Measurements from ENCODE around the gene GMNC. TPM values are rescaled to one million over a fixed set of nuclear protein-coding genes. Genes with fewer than 3 reads are reported as not detected.

Gene GMNC
- total RNA-seq, 1 donor from 2014 or later = not detected

DNA sequence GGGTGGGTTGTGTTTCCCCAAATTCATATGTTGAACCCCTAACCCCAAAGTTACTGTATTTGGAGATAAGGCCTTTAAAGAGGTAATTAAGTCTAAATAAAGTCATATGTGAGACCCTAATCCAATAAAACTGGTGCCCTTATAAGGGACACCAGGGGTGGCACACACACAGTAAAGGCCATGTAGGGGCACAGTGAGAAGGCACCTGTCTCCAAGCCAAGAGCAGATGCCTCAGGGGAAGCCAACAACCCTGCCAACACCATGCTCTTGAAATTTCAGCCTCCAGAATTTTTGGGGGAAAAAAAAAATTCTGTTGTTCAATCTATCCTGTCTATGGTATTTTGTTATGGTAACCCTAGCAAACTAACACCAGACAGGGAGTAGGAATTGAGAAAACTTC lies 1.5 kb upstream of the GMNC start:
- no peak overlapping the region for H3K4me3 Mint-ChIP-seq
- peaks cover 11% of the 10 kb centered on the region for H3K27me3 Mint-ChIP-seq (ENCODE audit: insufficient read depth, low read depth)
- Histone ChIP-seq H3K4me3 (no peak overlapping the region), H3K9ac (no peak overlapping the region), H2AFZ (replicated peaks) (no peak overlapping the region), H3F3A (ENCODE audit: low read depth) (no peaks in the 10 kb centered on the region), H3K4me1 (no peaks in the 10 kb centered on the region), H4K20me1 (ENCODE audit: low read depth) (no peaks in the 10 kb centered on the region), H3K36me3 (no peaks in the 10 kb centered on the region), H3K4me2 (no peak overlapping the region), H3K27ac (no peak overlapping the region), H3K79me2 (ENCODE audit: low read depth) (no peaks in the 10 kb centered on the region), H3K9me3 (ENCODE audit: low read depth) (no peaks in the 10 kb centered on the region), H3K27me3 (peaks cover 72% of the 10 kb centered on the region)
- DNase-seq (ENCODE audit: low spot score) = no peak
- TF ChIP-seq, protein P1, sequence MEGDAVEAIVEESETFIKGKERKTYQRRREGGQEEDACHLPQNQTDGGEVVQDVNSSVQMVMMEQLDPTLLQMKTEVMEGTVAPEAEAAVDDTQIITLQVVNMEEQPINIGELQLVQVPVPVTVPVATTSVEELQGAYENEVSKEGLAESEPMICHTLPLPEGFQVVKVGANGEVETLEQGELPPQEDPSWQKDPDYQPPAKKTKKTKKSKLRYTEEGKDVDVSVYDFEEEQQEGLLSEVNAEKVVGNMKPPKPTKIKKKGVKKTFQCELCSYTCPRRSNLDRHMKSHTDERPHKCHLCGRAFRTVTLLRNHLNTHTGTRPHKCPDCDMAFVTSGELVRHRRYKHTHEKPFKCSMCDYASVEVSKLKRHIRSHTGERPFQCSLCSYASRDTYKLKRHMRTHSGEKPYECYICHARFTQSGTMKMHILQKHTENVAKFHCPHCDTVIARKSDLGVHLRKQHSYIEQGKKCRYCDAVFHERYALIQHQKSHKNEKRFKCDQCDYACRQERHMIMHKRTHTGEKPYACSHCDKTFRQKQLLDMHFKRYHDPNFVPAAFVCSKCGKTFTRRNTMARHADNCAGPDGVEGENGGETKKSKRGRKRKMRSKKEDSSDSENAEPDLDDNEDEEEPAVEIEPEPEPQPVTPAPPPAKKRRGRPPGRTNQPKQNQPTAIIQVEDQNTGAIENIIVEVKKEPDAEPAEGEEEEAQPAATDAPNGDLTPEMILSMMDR (IDR thresholded peaks at IDR 0.05) = no peak
- no peak for TF ChIP-seq EZH2 (IDR thresholded peaks at IDR 0.05)
- TF ChIP-seq EZH2phosphoT487 (IDR thresholded peaks at IDR 0.05) = no peak
- no peak overlapping the region for H3K27ac Mint-ChIP-seq
- H3K36me3 Mint-ChIP-seq = no peaks in the 10 kb centered on the region
- H3K4me1 Mint-ChIP-seq = peaks cover 8% of the 10 kb centered on the region
- H3K9me3 Mint-ChIP-seq = peaks cover 2% of the 10 kb centered on the region

- TF ChIP-seq, protein P1 (IDR thresholded peaks at IDR 0.05) = no peak
- TF ChIP-seq EZH2phosphoT487 (IDR thresholded peaks at IDR 0.05) (no peak), EZH2 (IDR thresholded peaks at IDR 0.05) (no peak)
- Histone ChIP-seq H3K36me3 (no peaks in the 10 kb centered on the region), H3K9me3 (ENCODE audit: low read depth) (no peaks in the 10 kb centered on the region), H3K4me3 (peak overlapping the region; percentile 66), H3K9ac (no peak overlapping the region), H3K4me1 (no peaks in the 10 kb centered on the region), H3K4me2 (peak overlapping the region; percentile 83), H3K27me3 (peaks cover 72% of the 10 kb centered on the region), H3K27ac (no peak overlapping the region), H4K20me1 (ENCODE audit: low read depth) (no peaks in the 10 kb centered on the region), H3F3A (ENCODE audit: low read depth) (no peaks in the 10 kb centered on the region), H2AFZ (replicated peaks) (peak overlapping the region; percentile 74), H3K79me2 (ENCODE audit: low read depth) (no peaks in the 10 kb centered on the region)
- Mint-ChIP-seq H3K27me3 (ENCODE audit: insufficient read depth, low read depth) (peaks cover 11% of the 10 kb centered on the region), H3K27ac (no peak overlapping the region), H3K4me3 (peak overlapping the region; percentile 88), H3K36me3 (no peaks in the 10 kb centered on the region), H3K4me1 (peaks cover 8% of the 10 kb centered on the region), H3K9me3 (peaks cover 2% of the 10 kb centered on the region)
- no peak for DNase-seq (ENCODE audit: low spot score)
These were observed 598 bp upstream of the GMNC start for GRCh38 chr3:190863119-190863465.

GRCh38 chr3:190860521-190860920 lies 2.0 kb downstream of the GMNC start:
- no peak for DNase-seq (ENCODE audit: low spot score)
- TF ChIP-seq, protein P1 (IDR thresholded peaks at IDR 0.05) = no peak
- TF ChIP-seq EZH2 (IDR thresholded peaks at IDR 0.05) (no peak), EZH2phosphoT487 (IDR thresholded peaks at IDR 0.05) (no peak)
- Histone ChIP-seq H3F3A (ENCODE audit: low read depth) (no peaks in the 10 kb centered on the region), H3K9me3 (ENCODE audit: low read depth) (no peaks in the 10 kb centered on the region), H3K4me1 (no peaks in the 10 kb centered on the region), H3K36me3 (no peaks in the 10 kb centered on the region), H4K20me1 (ENCODE audit: low read depth) (no peaks in the 10 kb centered on the region), H3K27me3 (peaks cover 61% of the 10 kb centered on the region), H3K9ac (no peak overlapping the region), H3K4me2 (no peak overlapping the region), H2AFZ (replicated peaks) (no peak overlapping the region), H3K79me2 (ENCODE audit: low read depth) (no peaks in the 10 kb centered on the region), H3K4me3 (no peak overlapping the region), H3K27ac (no peak overlapping the region)
- peaks cover 11% of the 10 kb centered on the region for H3K27me3 Mint-ChIP-seq (ENCODE audit: insufficient read depth, low read depth)
- H3K27ac Mint-ChIP-seq = peak overlapping the region; percentile 61
- H3K4me1 Mint-ChIP-seq = peaks cover 8% of the 10 kb centered on the region
- H3K36me3 Mint-ChIP-seq = no peaks in the 10 kb centered on the region
- peaks cover 2% of the 10 kb centered on the region for H3K9me3 Mint-ChIP-seq
- H3K4me3 Mint-ChIP-seq = no peak overlapping the region

All from neural progenitor cell (in vitro differentiated cells).